Measurements from ENCODE around the gene CMIP. TPM values are rescaled to one million over a fixed set of nuclear protein-coding genes. Genes with fewer than 3 reads are reported as not detected.

Gene CMIP
- total and polyA plus RNA-seq, 10 of the 15 experiments (the other 5 are each of a cell fraction or from before 2014, with no cell fraction given): 1.2 to 43.2 (median 4.4) TPM

DNA sequence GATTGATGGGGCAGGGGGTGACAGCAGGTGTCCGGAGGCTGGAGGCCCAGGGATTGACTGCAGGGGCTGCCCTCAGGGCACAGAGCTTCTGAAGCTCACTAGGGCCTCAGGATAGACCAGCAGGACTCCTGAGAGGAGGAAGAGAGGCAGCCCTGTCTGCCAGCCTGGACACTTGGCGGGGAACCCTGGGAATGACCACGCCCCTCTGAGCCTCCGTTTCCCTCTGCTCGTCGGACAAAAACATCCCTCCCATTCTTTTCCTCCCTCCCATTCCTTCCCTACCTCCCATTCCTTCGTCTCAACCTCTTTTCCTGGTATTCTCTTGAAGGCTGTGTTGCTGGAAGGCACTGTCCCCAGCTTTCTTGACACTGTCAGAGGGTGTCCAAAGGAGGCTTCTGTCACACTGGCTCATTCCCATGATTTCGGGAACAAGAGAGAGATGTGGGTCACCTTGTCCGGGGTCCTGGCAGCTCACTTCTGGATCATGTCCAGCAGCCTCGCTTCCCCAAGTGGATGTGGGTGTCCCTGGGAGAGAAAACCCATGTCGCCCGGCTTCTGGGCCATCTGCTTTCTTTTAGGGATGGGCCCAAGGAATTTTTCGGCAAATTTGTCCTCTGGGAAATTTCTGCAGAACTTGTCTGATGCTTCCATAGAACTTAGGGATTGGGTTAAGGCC, 145.5 kb downstream of the CMIP start:
- Histone ChIP-seq H3K4me2 (ENCODE audit: control insufficient read depth, insufficient read depth) (no peak overlapping the region), H3K9ac (ENCODE audit: control insufficient read depth, insufficient read depth, low read length) (no peak overlapping the region), H2AFZ (ENCODE audit: control insufficient read depth, low read depth, low read length) (no peak overlapping the region), H4K20me1 (ENCODE audit: control insufficient read depth, insufficient read depth) (0 out of 2 replicates have a peak, but pooled peaks cover 3% of the 10 kb centered on the region), H3K36me3 (ENCODE audit: control insufficient read depth in 2 of 2, insufficient read depth in 2 of 2, low read length in 1 of 2) (peaks cover 0 to 3% of the 10 kb centered on the region in 2 experiments; a peak in 3 of 4 replicates), H3K79me2 (ENCODE audit: control insufficient read depth, insufficient read depth, low read length) (no peaks in the 10 kb centered on the region; the same call in 1 of the 2 replicates), H3K27me3 (replicated peaks in 1 of 2; ENCODE audit: control insufficient read depth in 2 of 2, insufficient read depth in 2 of 2, low read length in 1 of 2) (no peaks in the 10 kb centered on the region), H3K4me3 (no peak overlapping the region), H3K27ac (ENCODE audit: control insufficient read depth, insufficient read depth) (no peak overlapping the region), H3K9me3 (replicated peaks; ENCODE audit: control insufficient read depth, insufficient read depth, low read length) (no peaks in the 10 kb centered on the region), H3K4me1 (ENCODE audit: control insufficient read depth, insufficient read depth, low read length) (no peaks in the 10 kb centered on the region)
- SMC1A ChIA-PET (ENCODE audit: uncharacterized antibody, unreplicated experiment): no interaction called here
- FAIRE-seq (no peak), DNase-seq (ENCODE audit: low read depth, low spot score) (no peak), ATAC-seq (no peak)
- intact Hi-C loops (cut with micrococcal nuclease; ENCODE audit: unreplicated experiment): no loop called here
- RAD21 ChIA-PET (ENCODE audit: unreplicated experiment): no interaction called here
- in situ Hi-C loops (cut with MboI): no loop called here
- CTCF ChIA-PET: no interaction called here
- no peak for TF ChIP-seq STAT1 (conservative IDR thresholded peaks at IDR 0.05)
- TF ChIP-seq, protein P1, sequence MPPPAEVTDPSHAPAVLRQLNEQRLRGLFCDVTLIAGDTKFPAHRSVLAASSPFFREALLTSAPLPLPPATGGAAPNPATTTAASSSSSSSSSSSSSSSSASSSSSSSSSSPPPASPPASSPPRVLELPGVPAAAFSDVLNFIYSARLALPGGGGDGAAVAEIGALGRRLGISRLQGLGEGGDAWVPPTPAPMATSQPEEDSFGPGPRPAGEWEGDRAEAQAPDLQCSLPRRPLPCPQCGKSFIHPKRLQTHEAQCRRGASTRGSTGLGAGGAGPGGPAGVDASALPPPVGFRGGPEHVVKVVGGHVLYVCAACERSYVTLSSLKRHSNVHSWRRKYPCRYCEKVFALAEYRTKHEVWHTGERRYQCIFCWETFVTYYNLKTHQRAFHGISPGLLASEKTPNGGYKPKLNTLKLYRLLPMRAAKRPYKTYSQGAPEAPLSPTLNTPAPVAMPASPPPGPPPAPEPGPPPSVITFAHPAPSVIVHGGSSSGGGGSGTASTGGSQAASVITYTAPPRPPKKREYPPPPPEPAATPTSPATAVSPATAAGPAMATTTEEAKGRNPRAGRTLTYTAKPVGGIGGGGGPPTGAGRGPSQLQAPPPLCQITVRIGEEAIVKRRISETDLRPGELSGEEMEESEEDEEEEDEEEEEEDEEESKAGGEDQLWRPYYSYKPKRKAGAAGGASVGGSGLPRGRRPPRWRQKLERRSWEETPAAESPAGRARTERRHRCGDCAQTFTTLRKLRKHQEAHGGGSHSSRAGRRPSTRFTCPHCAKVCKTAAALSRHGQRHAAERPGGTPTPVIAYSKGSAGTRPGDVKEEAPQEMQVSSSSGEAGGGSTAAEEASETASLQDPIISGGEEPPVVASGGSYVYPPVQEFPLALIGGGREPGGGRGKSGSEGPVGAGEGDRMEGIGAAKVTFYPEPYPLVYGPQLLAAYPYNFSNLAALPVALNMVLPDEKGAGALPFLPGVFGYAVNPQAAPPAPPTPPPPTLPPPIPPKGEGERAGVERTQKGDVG (CRISPR knock-in tag; IDR thresholded peaks at IDR 0.05): no peak
- TF ChIP-seq CREM (IDR thresholded peaks at IDR 0.05; ENCODE audit: low read depth): no peak
- TF ChIP-seq, protein P2, sequence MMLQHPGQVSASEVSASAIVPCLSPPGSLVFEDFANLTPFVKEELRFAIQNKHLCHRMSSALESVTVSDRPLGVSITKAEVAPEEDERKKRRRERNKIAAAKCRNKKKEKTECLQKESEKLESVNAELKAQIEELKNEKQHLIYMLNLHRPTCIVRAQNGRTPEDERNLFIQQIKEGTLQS (IDR thresholded peaks at IDR 0.05; ENCODE audit: borderline replicate concordance, extremely low read depth, low read depth, low read length): no peak
- TF ChIP-seq, protein P3, sequence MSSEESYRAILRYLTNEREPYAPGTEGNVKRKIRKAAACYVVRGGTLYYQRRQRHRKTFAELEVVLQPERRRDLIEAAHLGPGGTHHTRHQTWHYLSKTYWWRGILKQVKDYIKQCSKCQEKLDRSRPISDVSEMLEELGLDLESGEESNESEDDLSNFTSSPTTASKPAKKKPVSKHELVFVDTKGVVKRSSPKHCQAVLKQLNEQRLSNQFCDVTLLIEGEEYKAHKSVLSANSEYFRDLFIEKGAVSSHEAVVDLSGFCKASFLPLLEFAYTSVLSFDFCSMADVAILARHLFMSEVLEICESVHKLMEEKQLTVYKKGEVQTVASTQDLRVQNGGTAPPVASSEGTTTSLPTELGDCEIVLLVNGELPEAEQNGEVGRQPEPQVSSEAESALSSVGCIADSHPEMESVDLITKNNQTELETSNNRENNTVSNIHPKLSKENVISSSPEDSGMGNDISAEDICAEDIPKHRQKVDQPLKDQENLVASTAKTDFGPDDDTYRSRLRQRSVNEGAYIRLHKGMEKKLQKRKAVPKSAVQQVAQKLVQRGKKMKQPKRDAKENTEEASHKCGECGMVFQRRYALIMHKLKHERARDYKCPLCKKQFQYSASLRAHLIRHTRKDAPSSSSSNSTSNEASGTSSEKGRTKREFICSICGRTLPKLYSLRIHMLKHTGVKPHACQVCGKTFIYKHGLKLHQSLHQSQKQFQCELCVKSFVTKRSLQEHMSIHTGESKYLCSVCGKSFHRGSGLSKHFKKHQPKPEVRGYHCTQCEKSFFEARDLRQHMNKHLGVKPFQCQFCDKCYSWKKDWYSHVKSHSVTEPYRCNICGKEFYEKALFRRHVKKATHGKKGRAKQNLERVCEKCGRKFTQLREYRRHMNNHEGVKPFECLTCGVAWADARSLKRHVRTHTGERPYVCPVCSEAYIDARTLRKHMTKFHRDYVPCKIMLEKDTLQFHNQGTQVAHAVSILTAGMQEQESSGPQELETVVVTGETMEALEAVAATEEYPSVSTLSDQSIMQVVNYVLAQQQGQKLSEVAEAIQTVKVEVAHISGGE (CRISPR knock-in tag; IDR thresholded peaks at IDR 0.05): no peak
- TF ChIP-seq, protein P4, sequence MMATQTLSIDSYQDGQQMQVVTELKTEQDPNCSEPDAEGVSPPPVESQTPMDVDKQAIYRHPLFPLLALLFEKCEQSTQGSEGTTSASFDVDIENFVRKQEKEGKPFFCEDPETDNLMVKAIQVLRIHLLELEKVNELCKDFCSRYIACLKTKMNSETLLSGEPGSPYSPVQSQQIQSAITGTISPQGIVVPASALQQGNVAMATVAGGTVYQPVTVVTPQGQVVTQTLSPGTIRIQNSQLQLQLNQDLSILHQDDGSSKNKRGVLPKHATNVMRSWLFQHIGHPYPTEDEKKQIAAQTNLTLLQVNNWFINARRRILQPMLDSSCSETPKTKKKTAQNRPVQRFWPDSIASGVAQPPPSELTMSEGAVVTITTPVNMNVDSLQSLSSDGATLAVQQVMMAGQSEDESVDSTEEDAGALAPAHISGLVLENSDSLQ (IDR thresholded peaks at IDR 0.05): no peak
- TF ChIP-seq, protein P5, sequence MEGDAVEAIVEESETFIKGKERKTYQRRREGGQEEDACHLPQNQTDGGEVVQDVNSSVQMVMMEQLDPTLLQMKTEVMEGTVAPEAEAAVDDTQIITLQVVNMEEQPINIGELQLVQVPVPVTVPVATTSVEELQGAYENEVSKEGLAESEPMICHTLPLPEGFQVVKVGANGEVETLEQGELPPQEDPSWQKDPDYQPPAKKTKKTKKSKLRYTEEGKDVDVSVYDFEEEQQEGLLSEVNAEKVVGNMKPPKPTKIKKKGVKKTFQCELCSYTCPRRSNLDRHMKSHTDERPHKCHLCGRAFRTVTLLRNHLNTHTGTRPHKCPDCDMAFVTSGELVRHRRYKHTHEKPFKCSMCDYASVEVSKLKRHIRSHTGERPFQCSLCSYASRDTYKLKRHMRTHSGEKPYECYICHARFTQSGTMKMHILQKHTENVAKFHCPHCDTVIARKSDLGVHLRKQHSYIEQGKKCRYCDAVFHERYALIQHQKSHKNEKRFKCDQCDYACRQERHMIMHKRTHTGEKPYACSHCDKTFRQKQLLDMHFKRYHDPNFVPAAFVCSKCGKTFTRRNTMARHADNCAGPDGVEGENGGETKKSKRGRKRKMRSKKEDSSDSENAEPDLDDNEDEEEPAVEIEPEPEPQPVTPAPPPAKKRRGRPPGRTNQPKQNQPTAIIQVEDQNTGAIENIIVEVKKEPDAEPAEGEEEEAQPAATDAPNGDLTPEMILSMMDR (IDR thresholded peaks at IDR 0.05 in 2 of 3, conservative IDR thresholded peaks at IDR 0.05 in 1 of 3; ENCODE audit: control insufficient read depth in 2 of 3, extremely low read depth in 1 of 3, insufficient read depth in 1 of 3, low read depth in 3 of 3, low read length in 3 of 3): no peak
- no peak for TF ChIP-seq IRF4 (IDR thresholded peaks at IDR 0.05; ENCODE audit: low read depth, low read length)
- POLR2A ChIA-PET: no interaction called here
- WGBS (ENCODE audit: insufficient coverage, insufficient replicate concordance, low lambda C conversion rate, missing lambda C conversion rate): 88% methylated on average over 13 of the region's 13 CpGs
- no TSS peak for BruUV-seq (replicated peaks)

Measured in GM12878 (cell line).